Suprapubic skin (tissue), 4 donors: ENCODE results near the gene POLR3A.

Experiments
- POLR2A ChIP-seq, 2 donors: fragments of 450-650 bp; IDR thresholded peaks; one replicate each; pipeline ENCODE4 v1.6.1; 2017; ENCODE audit warnings: antibody characterized with exemption in 2 of 2, mild to moderate bottlenecking in 2 of 2, moderate library complexity in 2 of 2
- POLR2AphosphoS5 ChIP-seq, 3 donors: sonication (generic); formaldehyde crosslinking; IDR thresholded peaks; one replicate each; pipeline ENCODE4 v1.6.1; 2017; ENCODE audit warnings: antibody characterized with exemption in 3 of 3
- TF ChIP-seq, protein P1 (sequence below), 2 donors: fragments of 200-600 bp in 1 of 2; fragments of 450-650 bp in 1 of 2; sonication (generic) in 1 of 2; IDR thresholded peaks; one replicate each; pipeline ENCODE4 v1.5.1; 2016 to 2019; ENCODE audit warnings: antibody characterized with exemption in 2 of 2, mild to moderate bottlenecking in 1 of 2, moderate library complexity in 1 of 2

DNA sequence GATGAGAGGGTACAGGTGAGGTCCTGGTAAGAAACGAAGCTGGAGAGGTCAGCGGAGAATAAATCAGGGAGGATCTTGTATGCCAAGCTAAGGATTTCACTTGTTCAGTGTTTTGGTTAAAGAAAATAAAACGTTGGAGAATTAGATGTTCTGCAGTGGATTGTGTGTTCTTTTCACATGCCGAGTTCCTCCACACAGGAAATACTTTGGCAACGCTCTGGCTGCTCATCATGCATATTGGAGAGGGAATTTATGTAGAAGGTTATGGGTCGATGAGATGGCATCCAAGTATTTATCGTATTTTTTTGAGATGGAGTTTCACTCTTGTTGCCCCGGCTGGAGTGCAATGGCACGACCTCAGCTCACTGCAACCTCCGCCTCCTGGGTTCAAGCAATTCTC is 15.4 kb upstream of the POLR3A start:
- TF ChIP-seq POLR2A (IDR thresholded peaks at IDR 0.05) (no peak), POLR2AphosphoS5 (IDR thresholded peaks at IDR 0.05) (no peak)
- TF ChIP-seq, protein P1, sequence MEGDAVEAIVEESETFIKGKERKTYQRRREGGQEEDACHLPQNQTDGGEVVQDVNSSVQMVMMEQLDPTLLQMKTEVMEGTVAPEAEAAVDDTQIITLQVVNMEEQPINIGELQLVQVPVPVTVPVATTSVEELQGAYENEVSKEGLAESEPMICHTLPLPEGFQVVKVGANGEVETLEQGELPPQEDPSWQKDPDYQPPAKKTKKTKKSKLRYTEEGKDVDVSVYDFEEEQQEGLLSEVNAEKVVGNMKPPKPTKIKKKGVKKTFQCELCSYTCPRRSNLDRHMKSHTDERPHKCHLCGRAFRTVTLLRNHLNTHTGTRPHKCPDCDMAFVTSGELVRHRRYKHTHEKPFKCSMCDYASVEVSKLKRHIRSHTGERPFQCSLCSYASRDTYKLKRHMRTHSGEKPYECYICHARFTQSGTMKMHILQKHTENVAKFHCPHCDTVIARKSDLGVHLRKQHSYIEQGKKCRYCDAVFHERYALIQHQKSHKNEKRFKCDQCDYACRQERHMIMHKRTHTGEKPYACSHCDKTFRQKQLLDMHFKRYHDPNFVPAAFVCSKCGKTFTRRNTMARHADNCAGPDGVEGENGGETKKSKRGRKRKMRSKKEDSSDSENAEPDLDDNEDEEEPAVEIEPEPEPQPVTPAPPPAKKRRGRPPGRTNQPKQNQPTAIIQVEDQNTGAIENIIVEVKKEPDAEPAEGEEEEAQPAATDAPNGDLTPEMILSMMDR (IDR thresholded peaks at IDR 0.05): no peak
